ENCODE measurements around the gene RTN4R. TPM values are rescaled to one million over a fixed set of nuclear protein-coding genes. Genes with fewer than 3 reads are reported as not detected.

RTN4R gene
- total RNA-seq, 2 donors from 2014 or later: 12.8 to 17.7 TPM

GRCh38 chr22:20205964-20206708, 62.0 kb downstream of the RTN4R start:
- DNase-seq: peak; percentile 76
- no peaks in the 10 kb centered on the region for H3K36me3 ChIP-seq (ENCODE audit: control insufficient read depth, insufficient read depth, low read length)
- Mint-ChIP-seq H3K36me3 (ENCODE audit: low read depth) (no peaks in the 10 kb centered on the region), H3K27me3 (ENCODE audit: insufficient read depth) (no peaks in the 10 kb centered on the region), H3K27ac (peak overlapping the region; percentile 68), H3K4me1 (peaks cover 54% of the 10 kb centered on the region), H3K9me3 (no peaks in the 10 kb centered on the region), H3K4me3 (peak overlapping the region; percentile 40)
- H3K9ac ChIP-seq (ENCODE audit: extremely low read depth, low read length, poor library complexity, severe bottlenecking): no peak overlapping the region
- H3K4me3 ChIP-seq (ENCODE audit: low read length): peak overlapping the region; percentile 19
- TF ChIP-seq CTCF (conservative IDR thresholded peaks at IDR 0.05): no peak
- 54 to 56% methylated on average over 6 to 11 of the region's 12 CpGs for WGBS, 2 experiments (ENCODE audit: insufficient coverage in 1 of 2, insufficient read length in 1 of 2)
- H3K9me3 ChIP-seq (ENCODE audit: control insufficient read depth, low read length): no peaks in the 10 kb centered on the region
- H3K27ac ChIP-seq (ENCODE audit: low read depth, low read length): no peak overlapping the region
- H3K27me3 ChIP-seq (ENCODE audit: control insufficient read depth, insufficient read depth, low read length, poor library complexity, severe bottlenecking): no peaks in the 10 kb centered on the region
- peaks cover 55% of the 10 kb centered on the region for H3K4me1 ChIP-seq (ENCODE audit: control insufficient read depth, insufficient read depth, low read length)

GRCh38 chr22:20205464-20205963, 62.6 kb downstream of the RTN4R start:
- H3K27ac Mint-ChIP-seq: peak overlapping the region; percentile 68
- H3K27ac ChIP-seq (ENCODE audit: low read depth, low read length): no peak overlapping the region
- DNase-seq: no peak
- H3K27me3 Mint-ChIP-seq (ENCODE audit: insufficient read depth): no peaks in the 10 kb centered on the region
- no peaks in the 10 kb centered on the region for H3K27me3 ChIP-seq (ENCODE audit: control insufficient read depth, insufficient read depth, low read length, poor library complexity, severe bottlenecking)
- no peaks in the 10 kb centered on the region for H3K9me3 ChIP-seq (ENCODE audit: control insufficient read depth, low read length)
- H3K4me1 ChIP-seq (ENCODE audit: control insufficient read depth, insufficient read depth, low read length): peaks cover 55% of the 10 kb centered on the region
- no peak overlapping the region for H3K4me3 ChIP-seq (ENCODE audit: low read length)
- peaks cover 54% of the 10 kb centered on the region for H3K4me1 Mint-ChIP-seq
- no peaks in the 10 kb centered on the region for H3K36me3 Mint-ChIP-seq (ENCODE audit: low read depth)
- H3K9me3 Mint-ChIP-seq: no peaks in the 10 kb centered on the region
- H3K4me3 Mint-ChIP-seq: peak overlapping the region; percentile 40
- TF ChIP-seq CTCF (conservative IDR thresholded peaks at IDR 0.05): no peak
- no peak overlapping the region for H3K9ac ChIP-seq (ENCODE audit: extremely low read depth, low read length, poor library complexity, severe bottlenecking)
- no peaks in the 10 kb centered on the region for H3K36me3 ChIP-seq (ENCODE audit: control insufficient read depth, insufficient read depth, low read length)
- WGBS, 2 experiments (ENCODE audit: insufficient coverage in 1 of 2, insufficient read length in 1 of 2): 91 to 100% methylated on average over 5 to 15 of the region's 15 CpGs

- H3K4me1 ChIP-seq (ENCODE audit: control insufficient read depth, insufficient read depth, low read length): peaks cover 55% of the 10 kb centered on the region
- H3K4me3 Mint-ChIP-seq: no peak overlapping the region
- no peak for DNase-seq
Observed at GRCh38 chr22:20204806-20205205, 63.3 kb downstream of the RTN4R start.

More at GRCh38 chr22:20204806-20205205, 63.3 kb downstream of the RTN4R start:
- H3K9me3 Mint-ChIP-seq: no peaks in the 10 kb centered on the region
- peaks cover 54% of the 10 kb centered on the region for H3K4me1 Mint-ChIP-seq
- no peak overlapping the region for H3K27ac ChIP-seq (ENCODE audit: low read depth, low read length)
- no peak for TF ChIP-seq CTCF (conservative IDR thresholded peaks at IDR 0.05)
- H3K4me3 ChIP-seq (ENCODE audit: low read length): no peak overlapping the region
- H3K27me3 ChIP-seq (ENCODE audit: control insufficient read depth, insufficient read depth, low read length, poor library complexity, severe bottlenecking): no peaks in the 10 kb centered on the region
- no peaks in the 10 kb centered on the region for H3K36me3 ChIP-seq (ENCODE audit: control insufficient read depth, insufficient read depth, low read length)
- 83 to 86% methylated on average over 12 to 16 of the region's 16 CpGs for WGBS, 2 experiments (ENCODE audit: insufficient coverage in 1 of 2, insufficient read length in 1 of 2)
- H3K9me3 ChIP-seq (ENCODE audit: control insufficient read depth, low read length): no peaks in the 10 kb centered on the region
- no peak overlapping the region for H3K27ac Mint-ChIP-seq
- no peak overlapping the region for H3K9ac ChIP-seq (ENCODE audit: extremely low read depth, low read length, poor library complexity, severe bottlenecking)
- H3K36me3 Mint-ChIP-seq (ENCODE audit: low read depth): no peaks in the 10 kb centered on the region
- no peaks in the 10 kb centered on the region for H3K27me3 Mint-ChIP-seq (ENCODE audit: insufficient read depth)
